ENCODE results near the gene SLC25A6. TPM values are rescaled to one million over a fixed set of nuclear protein-coding genes. Genes with fewer than 3 reads are reported as not detected.

The SLC25A6 gene
- total RNA-seq, 4 donors from 2014 or later = 151 to 341 (median 252) TPM

- TF ChIP-seq, protein P1, sequence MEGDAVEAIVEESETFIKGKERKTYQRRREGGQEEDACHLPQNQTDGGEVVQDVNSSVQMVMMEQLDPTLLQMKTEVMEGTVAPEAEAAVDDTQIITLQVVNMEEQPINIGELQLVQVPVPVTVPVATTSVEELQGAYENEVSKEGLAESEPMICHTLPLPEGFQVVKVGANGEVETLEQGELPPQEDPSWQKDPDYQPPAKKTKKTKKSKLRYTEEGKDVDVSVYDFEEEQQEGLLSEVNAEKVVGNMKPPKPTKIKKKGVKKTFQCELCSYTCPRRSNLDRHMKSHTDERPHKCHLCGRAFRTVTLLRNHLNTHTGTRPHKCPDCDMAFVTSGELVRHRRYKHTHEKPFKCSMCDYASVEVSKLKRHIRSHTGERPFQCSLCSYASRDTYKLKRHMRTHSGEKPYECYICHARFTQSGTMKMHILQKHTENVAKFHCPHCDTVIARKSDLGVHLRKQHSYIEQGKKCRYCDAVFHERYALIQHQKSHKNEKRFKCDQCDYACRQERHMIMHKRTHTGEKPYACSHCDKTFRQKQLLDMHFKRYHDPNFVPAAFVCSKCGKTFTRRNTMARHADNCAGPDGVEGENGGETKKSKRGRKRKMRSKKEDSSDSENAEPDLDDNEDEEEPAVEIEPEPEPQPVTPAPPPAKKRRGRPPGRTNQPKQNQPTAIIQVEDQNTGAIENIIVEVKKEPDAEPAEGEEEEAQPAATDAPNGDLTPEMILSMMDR (IDR thresholded peaks at IDR 0.05; ENCODE audit: low read depth) = no peak
These were observed 33.5 kb upstream of the SLC25A6 start for GRCh38 chrX:1425381-1425780.

DNA sequence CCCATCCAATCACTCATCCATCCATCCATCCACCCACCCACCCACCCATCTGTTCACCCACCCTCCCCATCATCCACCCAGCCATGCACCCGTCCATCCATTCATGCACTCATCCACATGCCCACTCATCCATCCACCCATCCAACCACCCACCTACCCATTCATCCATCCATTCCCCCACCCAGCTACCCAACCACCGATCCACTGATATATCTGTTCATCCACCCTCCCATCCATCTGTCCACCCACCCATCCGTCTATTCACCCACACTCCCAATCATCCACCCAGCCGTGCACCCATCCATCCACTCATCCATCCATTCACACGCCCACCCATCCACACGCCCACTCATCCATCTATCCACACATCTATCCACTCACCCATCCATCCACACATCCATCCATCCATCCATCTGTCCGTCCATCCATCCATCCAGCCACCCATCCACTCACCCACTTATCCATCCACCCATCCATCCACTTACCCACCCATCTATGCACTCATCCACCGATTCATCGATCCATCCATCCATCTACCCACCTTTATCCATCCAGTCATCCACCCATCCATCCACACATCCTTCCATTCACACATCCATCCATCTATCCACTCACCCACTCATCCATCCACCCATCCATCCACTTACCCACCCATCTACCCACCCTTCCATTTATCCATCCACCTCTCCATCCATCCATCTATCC lies 32.4 kb upstream of the SLC25A6 start:
- TF ChIP-seq, protein P1 (IDR thresholded peaks at IDR 0.05; ENCODE audit: low read depth) = no peak

DNA sequence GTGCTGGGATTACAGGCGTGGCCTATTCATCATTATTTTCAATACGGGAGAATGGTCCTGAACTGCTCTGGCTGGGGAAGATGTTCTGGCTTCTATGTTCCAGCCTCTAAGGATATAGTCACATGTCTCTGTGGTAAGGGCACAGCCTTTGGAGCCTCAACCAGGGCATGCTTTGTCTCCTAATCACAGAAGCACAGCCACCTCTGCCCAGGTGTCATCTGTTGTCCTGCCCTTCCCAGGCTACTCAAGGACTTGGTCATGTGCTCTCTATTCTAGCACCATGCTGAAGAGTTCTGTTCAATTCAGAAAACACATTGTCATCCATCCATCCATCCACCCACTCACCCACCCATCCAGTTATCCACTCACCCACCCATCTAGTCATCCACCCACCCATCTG lies 31.3 kb upstream of the SLC25A6 start:
- TF ChIP-seq, protein P1 (IDR thresholded peaks at IDR 0.05; ENCODE audit: low read depth) = no peak

GRCh38 chrX:1422135-1422465 lies 30.2 kb upstream of the SLC25A6 start:
- TF ChIP-seq, protein P1 (IDR thresholded peaks at IDR 0.05; ENCODE audit: low read depth) = no peak

DNA sequence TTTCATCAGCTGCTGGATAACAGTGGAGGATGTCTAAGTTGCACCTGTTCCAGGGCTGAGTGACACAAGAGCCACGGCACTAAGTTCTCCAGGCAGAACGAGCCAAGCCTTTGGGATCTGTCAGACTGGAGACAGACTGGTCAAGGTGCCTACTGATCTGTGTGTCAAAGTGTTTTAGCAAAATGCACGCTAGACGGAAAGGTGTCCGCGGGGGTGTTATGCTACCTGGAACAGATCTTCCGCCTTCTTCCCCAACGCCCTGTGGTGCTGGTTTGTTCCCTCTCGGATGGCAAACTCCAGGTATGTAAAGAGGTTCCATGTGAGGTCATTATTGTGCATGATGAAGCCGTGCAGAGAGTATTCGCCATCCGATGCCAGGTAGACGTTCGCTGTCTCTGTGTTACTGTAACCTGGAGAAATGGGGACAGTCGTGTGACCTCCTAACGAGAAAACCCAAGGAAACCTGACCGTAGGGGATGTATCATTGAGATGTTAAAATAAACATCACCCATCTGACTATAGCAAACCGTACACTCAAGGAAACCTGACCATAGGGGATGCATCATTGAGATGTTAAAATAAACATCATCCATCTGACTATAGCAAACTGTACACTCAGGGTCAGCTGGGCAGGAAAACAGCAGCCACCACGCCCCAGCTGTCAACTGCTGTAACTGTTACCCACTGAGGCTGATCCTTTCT lies 29.7 kb upstream of the SLC25A6 start:
- TF ChIP-seq, protein P1 (IDR thresholded peaks at IDR 0.05; ENCODE audit: low read depth) = no peak

GRCh38 chrX:1420371-1420770 lies 28.5 kb upstream of the SLC25A6 start:
- TF ChIP-seq, protein P1 (IDR thresholded peaks at IDR 0.05; ENCODE audit: low read depth) = no peak

DNA sequence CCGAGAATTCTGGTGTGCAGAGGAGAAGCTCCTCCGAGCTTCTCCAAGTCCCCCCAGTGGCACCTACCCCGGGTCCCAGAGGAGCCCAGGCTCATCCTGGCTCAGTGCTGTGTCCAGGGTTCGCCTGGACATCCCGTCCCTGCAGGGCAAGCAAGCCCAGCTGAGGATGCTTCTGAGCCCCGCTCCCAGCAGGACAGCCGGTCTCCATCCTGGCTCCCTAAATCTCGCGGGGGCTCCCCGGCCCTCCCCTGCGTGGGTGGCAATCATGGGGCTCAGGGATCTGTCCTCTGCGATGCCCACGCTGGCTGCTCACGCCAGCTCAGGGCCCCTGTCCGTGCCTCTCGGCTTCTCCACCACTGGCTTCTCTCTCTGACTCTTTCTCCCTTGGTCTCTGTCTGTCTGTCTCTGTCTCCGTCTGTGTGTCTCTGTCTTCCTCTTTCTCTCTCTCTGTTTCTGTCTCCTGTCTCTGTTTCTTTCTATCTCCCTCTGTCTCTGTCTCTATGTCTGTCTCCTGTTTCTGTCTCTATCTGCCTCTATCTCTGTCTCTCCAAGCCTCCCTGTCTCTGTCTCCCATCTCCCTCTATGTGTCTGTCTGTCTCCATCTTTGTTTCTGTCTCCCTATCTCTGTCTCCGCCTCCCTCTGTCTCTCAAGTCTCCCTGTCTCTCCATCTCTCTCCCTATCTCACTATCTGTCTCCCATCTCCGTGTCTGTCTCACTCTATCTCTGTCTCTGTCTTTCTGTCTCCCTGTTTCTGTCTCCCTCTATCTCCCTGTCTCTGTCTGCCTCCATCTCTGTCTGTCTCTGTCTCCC lies 27.8 kb upstream of the SLC25A6 start:
- TF ChIP-seq, protein P1 (IDR thresholded peaks at IDR 0.05; ENCODE audit: low read depth) = no peak
